Measurements from ENCODE around the gene ENOX1.

DNA sequence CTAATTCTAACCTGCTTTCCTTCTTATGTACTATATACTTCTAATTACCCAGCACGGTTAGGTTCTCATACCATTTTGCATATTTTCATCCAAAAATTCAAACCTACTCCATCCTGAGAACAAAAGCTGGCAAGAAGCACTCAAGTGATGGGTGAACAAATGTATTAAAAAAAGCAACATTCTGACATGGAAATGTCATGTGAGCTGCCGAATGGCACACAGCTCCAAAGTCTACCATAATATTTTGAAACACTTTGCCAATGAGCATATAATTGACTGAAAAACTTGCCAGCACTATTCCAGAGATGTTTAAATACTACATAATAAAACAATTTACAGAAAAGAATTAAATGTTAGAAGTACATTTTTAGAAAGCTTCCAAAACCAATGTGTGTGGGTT, 274.6 kb downstream of the ENOX1 start:
- no peak for TF ChIP-seq E2F1 (CRISPR knock-in tag; IDR thresholded peaks at IDR 0.05)
- TF ChIP-seq, protein P1, sequence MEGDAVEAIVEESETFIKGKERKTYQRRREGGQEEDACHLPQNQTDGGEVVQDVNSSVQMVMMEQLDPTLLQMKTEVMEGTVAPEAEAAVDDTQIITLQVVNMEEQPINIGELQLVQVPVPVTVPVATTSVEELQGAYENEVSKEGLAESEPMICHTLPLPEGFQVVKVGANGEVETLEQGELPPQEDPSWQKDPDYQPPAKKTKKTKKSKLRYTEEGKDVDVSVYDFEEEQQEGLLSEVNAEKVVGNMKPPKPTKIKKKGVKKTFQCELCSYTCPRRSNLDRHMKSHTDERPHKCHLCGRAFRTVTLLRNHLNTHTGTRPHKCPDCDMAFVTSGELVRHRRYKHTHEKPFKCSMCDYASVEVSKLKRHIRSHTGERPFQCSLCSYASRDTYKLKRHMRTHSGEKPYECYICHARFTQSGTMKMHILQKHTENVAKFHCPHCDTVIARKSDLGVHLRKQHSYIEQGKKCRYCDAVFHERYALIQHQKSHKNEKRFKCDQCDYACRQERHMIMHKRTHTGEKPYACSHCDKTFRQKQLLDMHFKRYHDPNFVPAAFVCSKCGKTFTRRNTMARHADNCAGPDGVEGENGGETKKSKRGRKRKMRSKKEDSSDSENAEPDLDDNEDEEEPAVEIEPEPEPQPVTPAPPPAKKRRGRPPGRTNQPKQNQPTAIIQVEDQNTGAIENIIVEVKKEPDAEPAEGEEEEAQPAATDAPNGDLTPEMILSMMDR (IDR thresholded peaks at IDR 0.05), result no peak
- TF ChIP-seq MAX (CRISPR knock-in tag; IDR thresholded peaks at IDR 0.05), result no peak
- TF ChIP-seq, protein P2, sequence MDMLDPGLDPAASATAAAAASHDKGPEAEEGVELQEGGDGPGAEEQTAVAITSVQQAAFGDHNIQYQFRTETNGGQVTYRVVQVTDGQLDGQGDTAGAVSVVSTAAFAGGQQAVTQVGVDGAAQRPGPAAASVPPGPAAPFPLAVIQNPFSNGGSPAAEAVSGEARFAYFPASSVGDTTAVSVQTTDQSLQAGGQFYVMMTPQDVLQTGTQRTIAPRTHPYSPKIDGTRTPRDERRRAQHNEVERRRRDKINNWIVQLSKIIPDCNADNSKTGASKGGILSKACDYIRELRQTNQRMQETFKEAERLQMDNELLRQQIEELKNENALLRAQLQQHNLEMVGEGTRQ (CRISPR knock-in tag; IDR thresholded peaks at IDR 0.05), result no peak
- no peak for TF ChIP-seq ZNF263 (CRISPR knock-in tag; IDR thresholded peaks at IDR 0.05; ENCODE audit: low read depth)
- no peak for TF ChIP-seq GTF2I (CRISPR knock-in tag; conservative IDR thresholded peaks at IDR 0.05)
